Activated CD8-positive, alpha-beta memory T cell treated with anti-CD3 and anti-CD28 coated beads for 36 hours (primary cell): ENCODE results near the gene FAM43A. TPM values are rescaled to one million over a fixed set of nuclear protein-coding genes. Genes with fewer than 3 reads are reported as not detected.

Experiments
- CTCF ChIA-PET: fragments of 350-600 bp; sonication (Branson Sonifier 250); formaldehyde crosslinking; loops from one replicate; lab custom pipeline; 2021; ENCODE audit warnings: antibody characterized with exemption; lab: Charles Lee
- POLR2A ChIA-PET: fragments of 350-600 bp; sonication (Branson Sonifier 250); formaldehyde crosslinking; loops from one replicate; lab custom pipeline; 2021; ENCODE audit warnings: antibody characterized with exemption; lab: Charles Lee
- total RNA-seq, 2 experiments: library from RNA; stranded (reverse); gene quantifications; one replicate each; pipeline ENCODE4 v1.2.3, GENCODE V29; 2021

The FAM43A gene
- total RNA-seq, 2 experiments from 2014 or later, result 12.5 to 12.9 TPM

GRCh38 chr3:194671900-194672808 is 13.5 kb upstream of the FAM43A start, which contains the start of gene LSG1:
LSG1 (minus strand) TSS chr3:194672191; CDS start chr3:194672162, 29 bp downstream.
- POLR2A ChIA-PET, result interaction anchor here (1.0 to 1.4 kb wide), 5 partner anchors 10 to 586 kb away, joined by 3 to 16 read pairs (median 4); partner anchors contain the start of genes FAM43A and TMEM44
- CTCF ChIA-PET, result interaction anchor here (0.7 to 5.7 kb wide), 11 partner anchors 10 to 599 kb away, joined by 3 to 48 read pairs (median 6); partner anchors contain the start of genes FAM43A and XXYLT1

- ChIA-PET POLR2A (interaction anchor here (1.0 to 1.4 kb wide), 4 partner anchors 9 to 586 kb away, joined by 3 to 16 read pairs (median 4); partner anchors contain the start of genes FAM43A and TMEM44), CTCF (interaction anchor here (1.3 to 5.7 kb wide), 7 partner anchors 10 to 597 kb away, joined by 4 to 48 read pairs (median 8); partner anchors contain the start of gene FAM43A)
These were observed 12.8 kb upstream of the FAM43A start for GRCh38 chr3:194672876-194673275.

GRCh38 chr3:194673761-194674160 is 11.9 kb upstream of the FAM43A start:
- POLR2A ChIA-PET, result interaction anchor here (2.5 kb wide), 1 partner anchor 13 kb away, joined by 18 read pairs; no protein-coding TSS in a partner anchor

GRCh38 chr3:194675081-194675640 is 10.5 kb upstream of the FAM43A start:
- ChIA-PET CTCF (interaction anchor here (0.7 to 5.7 kb wide), 4 partner anchors 8 to 431 kb away, joined by 3 to 48 read pairs (median 4); partner anchors contain the start of gene FAM43A), POLR2A (interaction anchor here (0.7 to 2.5 kb wide), 3 partner anchors 12 to 189 kb away, joined by 3 to 18 read pairs (median 4); no protein-coding TSS in a partner anchor)

More at GRCh38 chr3:194673761-194674160, 11.9 kb upstream of the FAM43A start:
- CTCF ChIA-PET, result interaction anchor here (0.9 to 5.7 kb wide), 4 partner anchors 9 to 597 kb away, joined by 3 to 48 read pairs (median 20); partner anchors contain the start of genes FAM43A and XXYLT1

DNA sequence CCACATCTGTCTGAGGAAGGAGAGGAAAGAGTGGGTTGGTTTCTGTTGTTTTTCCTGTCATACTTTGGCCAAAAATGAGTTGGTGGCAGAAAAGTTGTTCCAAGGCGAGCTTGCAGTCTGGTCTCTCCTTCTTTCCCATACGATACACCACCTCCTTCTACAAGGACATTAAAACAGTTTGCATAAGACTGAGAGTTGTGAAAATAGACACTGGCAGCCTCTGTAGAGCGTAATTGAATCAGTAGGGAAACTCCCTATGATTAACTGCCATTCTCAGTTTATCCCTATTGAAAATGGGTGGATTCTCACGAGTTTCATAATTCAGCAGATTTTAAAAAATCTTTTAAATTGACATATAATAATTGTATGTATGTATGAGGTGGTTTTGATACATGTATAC is 10.0 kb upstream of the FAM43A start:
- POLR2A ChIA-PET, result interaction anchor here (0.7 to 2.5 kb wide), 3 partner anchors 12 to 190 kb away, joined by 3 to 18 read pairs (median 4); no protein-coding TSS in a partner anchor
- CTCF ChIA-PET, result interaction anchor here (0.8 to 5.7 kb wide), 3 partner anchors 8 to 431 kb away, joined by 4 to 48 read pairs (median 5); partner anchors contain the start of gene FAM43A

DNA sequence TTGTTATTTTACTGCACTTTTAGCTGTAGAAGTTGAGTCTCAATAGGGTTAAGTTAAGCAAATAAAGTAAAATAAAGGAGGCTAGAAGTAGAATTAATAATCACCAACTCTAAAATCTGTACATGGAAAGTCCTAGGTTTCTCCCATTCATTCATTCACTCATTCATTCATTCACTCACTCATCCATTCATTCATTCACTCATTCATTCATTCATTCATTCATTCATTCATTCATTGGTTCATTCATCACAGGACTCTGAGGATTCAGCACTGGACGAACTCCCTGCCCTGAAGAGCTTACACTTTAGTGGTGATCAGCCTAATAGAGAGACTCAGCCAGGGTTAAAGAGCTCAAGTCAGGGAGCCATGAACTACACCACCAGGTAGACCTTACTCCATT is 9.2 kb upstream of the FAM43A start:
- CTCF ChIA-PET, result no interaction called here
- POLR2A ChIA-PET, result no interaction called here

GRCh38 chr3:194680888-194681615 is 4.6 kb upstream of the FAM43A start:
- ChIA-PET POLR2A (no interaction called here), CTCF (interaction anchor here (1.9 kb wide), 1 partner anchor 582 kb away, joined by 6 read pairs; no protein-coding TSS in a partner anchor)

- ChIA-PET POLR2A (interaction anchor here (0.6 to 0.7 kb wide), 3 partner anchors 10 to 578 kb away, joined by 3 to 4 read pairs (median 3); partner anchors contain the start of gene LSG1), CTCF (interaction anchor here (0.7 to 3.0 kb wide), 20 partner anchors 10 to 588 kb away, joined by 3 to 36 read pairs (median 4); partner anchors contain the start of gene LSG1)
These were observed 3.4 kb upstream of the FAM43A start for GRCh38 chr3:194682189-194682693.

DNA sequence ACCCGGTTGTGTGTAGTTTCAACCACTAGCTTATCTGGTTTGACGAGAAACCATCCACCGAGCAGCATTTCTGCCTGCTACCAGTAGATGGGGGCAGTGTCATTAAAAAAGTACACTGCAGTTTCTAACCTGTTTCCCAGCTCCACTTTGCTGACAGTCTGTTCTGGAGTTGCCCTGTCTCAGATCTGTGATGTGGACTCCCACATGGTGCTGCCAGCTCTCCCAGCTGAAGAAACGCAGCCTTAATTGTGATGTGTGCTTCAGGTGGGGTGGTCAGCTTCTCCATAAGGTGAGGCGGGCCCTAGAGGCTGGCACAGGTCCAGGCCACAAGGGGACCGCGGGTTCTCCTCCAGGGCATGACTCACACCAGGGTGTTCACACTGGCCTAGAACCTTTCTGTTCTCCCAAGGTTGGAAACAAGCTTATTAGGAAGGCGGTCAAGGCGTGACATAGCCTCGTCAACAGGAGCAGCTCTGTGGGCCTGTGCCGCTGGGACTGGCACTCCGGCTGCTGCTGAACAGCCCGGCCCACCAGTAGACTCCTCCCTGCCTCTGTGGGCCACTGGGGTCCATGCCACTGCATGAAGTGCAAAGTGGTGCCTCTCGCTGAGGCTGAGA is 2.9 kb upstream of the FAM43A start:
- ChIA-PET CTCF (interaction anchor here (0.7 to 3.0 kb wide), 22 partner anchors 7 to 588 kb away, joined by 3 to 36 read pairs (median 4); partner anchors contain the start of gene LSG1), POLR2A (interaction anchor here (0.6 to 1.2 kb wide), 5 partner anchors 10 to 578 kb away, joined by 3 to 4 read pairs (median 3); partner anchors contain the start of gene LSG1)

GRCh38 chr3:194683380-194683779 is 2.3 kb upstream of the FAM43A start:
- ChIA-PET POLR2A (interaction anchor here (1.1 to 1.2 kb wide), 2 partner anchors 12 to 33 kb away, joined by 3 to 4 read pairs; partner anchors contain the start of gene LSG1), CTCF (interaction anchor here (0.9 to 3.0 kb wide), 12 partner anchors 8 to 587 kb away, joined by 3 to 36 read pairs (median 5); partner anchors contain the start of gene LSG1)

DNA sequence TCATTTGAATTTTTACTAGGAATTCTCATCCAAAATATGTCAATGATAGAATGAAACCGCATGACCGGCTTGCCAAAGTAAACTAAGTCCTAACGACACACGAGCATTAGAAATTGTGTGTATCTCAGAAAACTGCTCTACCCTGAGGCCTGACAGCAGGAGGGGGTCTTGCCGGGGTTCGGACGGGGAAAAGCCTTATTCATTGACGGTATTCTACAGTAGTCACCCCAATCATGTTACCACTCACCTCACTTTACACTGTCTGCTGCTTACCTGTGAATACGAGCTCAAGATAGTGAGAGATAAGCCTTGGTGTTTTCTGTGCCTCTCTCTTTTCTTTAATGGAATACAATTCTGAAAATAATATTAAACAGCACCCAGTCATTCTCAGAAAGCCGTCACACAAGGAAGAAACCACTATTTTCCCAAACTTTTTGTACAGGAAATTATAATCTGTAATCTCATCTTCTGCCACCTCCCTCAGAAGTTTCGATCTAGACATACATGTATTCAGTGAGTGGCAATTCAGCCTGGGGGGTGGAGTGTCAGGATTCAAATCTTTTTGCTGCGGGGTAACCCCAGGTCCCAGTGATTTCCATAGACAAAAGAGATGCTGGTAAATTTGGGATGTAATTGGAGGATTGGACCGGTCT is 492 bp upstream of the FAM43A start:
- CTCF ChIA-PET, result interaction anchor here (1.0 to 5.6 kb wide), 3 partner anchors 12 to 584 kb away, joined by 3 to 48 read pairs (median 4); partner anchors contain the start of gene LSG1
- POLR2A ChIA-PET, result interaction anchor here (2.7 kb wide), 1 partner anchor 13 kb away, joined by 16 read pairs; the partner anchor contains the start of gene LSG1

DNA sequence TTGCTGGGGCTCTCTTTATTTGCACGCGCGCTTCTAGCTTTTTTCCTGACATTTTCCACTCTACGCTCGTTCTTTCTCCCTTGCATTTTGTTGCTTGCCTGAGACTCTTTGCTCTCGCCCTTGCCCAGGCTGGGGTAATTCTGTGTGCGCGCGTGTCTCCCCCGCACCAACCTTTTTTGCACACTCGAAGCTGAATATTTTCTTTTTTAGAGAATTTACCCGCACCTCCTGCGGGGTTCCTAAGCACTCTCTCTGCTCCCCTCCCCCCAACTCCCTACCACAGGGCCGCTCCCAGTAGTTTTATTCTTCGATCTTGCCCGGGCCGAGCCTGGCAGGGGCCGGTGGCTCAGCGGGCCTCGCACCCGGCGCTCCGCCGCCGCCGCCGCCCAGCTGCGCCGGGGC is 732 bp downstream of the FAM43A start:
- ChIA-PET CTCF (interaction anchor here (0.6 to 5.6 kb wide), 6 partner anchors 10 to 859 kb away, joined by 4 to 48 read pairs (median 8); partner anchors contain the start of genes LSG1 and XXYLT1), POLR2A (interaction anchor here (0.6 to 3.0 kb wide), 5 partner anchors 12 to 585 kb away, joined by 3 to 18 read pairs (median 4); partner anchors contain the start of gene LSG1)

- CTCF ChIA-PET, result interaction anchor here (0.8 to 5.6 kb wide), 11 partner anchors 9 to 583 kb away, joined by 3 to 48 read pairs (median 6); partner anchors contain the start of genes LSG1 and XXYLT1
- POLR2A ChIA-PET, result interaction anchor here (0.6 to 3.0 kb wide), 6 partner anchors 12 to 689 kb away, joined by 3 to 18 read pairs (median 5); partner anchors contain the start of gene LSG1
These were observed 1.3 kb downstream of the FAM43A start for GRCh38 chr3:194686816-194687637.

GRCh38 chr3:194687638-194688199 is 2.0 kb downstream of the FAM43A start:
- ChIA-PET POLR2A (interaction anchor here (0.6 to 3.0 kb wide), 7 partner anchors 13 to 688 kb away, joined by 3 to 18 read pairs (median 5); partner anchors contain the start of genes LSG1 and XXYLT1), CTCF (interaction anchor here (0.7 to 5.6 kb wide), 13 partner anchors 9 to 583 kb away, joined by 3 to 48 read pairs (median 6); partner anchors contain the start of genes LSG1 and XXYLT1)
